K562 (cell line): ENCODE data around the gene NEDD1. TPM values are rescaled to one million over a fixed set of nuclear protein-coding genes. Genes with fewer than 3 reads are reported as not detected.
A peak's percentile ranks its signal among the peaks of the same experiment; 100 is the strongest.

Source experiments
- AFF1 ChIP-seq, 2 experiments: fragments of 450-650 bp; IDR thresholded peaks; 2 replicates each; pipeline ENCODE4 v1.6.1; 2018; ENCODE audit warnings: mild to moderate bottlenecking in 2 of 2, low read depth in 1 of 2; ENCODE audit not compliant: partially characterized antibody in 2 of 2
- ATF2 ChIP-seq: sonication (generic); formaldehyde crosslinking; IDR thresholded peaks from 2 replicates; pipeline ENCODE4 v1.8.1; 2022; ENCODE audit warnings: missing genetic modification reagents
- CREB1 ChIP-seq, 2 experiments: sonication (generic) in 1 of 2; formaldehyde crosslinking in 1 of 2; IDR thresholded peaks; 2 replicates each; pipeline versions ENCODE4 v1.6.1 to v1.8.0; 2012 to 2022; ENCODE audit warnings: inconsistent platforms in 1 of 2, mild to moderate bottlenecking in 1 of 2, missing genetic modification reagents in 1 of 2, moderate library complexity in 1 of 2
- MTA2 ChIP-seq: fragments of 450-650 bp; IDR thresholded peaks from 2 replicates; pipeline ENCODE4 v1.6.1; 2016; ENCODE audit warnings: low read depth
- NFRKB ChIP-seq: fragments of 450-650 bp; IDR thresholded peaks from 2 replicates; pipeline ENCODE4 v1.6.1; 2016; ENCODE audit warnings: low read depth
- REST ChIP-seq, 2 experiments: fragments of 450-650 bp; formaldehyde crosslinking in 1 of 2; IDR thresholded peaks; 2 replicates each; pipeline versions ENCODE4 v1.4.0 to v1.6.1; 2014 to 2020; ENCODE audit warnings: mild to moderate bottlenecking in 2 of 2, borderline replicate concordance in 1 of 2, low read depth in 1 of 2
- SMARCC2 ChIP-seq: fragments of 450-650 bp; IDR thresholded peaks from 2 replicates; pipeline ENCODE4 v1.6.1; 2017; ENCODE audit warnings: antibody characterized with exemption, moderate library complexity, mild to moderate bottlenecking, low read depth
- SUPT5H ChIP-seq: fragments of 450-650 bp; IDR thresholded peaks from 2 replicates; pipeline ENCODE4 v1.6.1; 2016
- TAF1 ChIP-seq: IDR thresholded peaks from 2 replicates; pipeline ENCODE4 v1.6.1; 2011; ENCODE audit warnings: mild to moderate bottlenecking, low read length, moderate library complexity; ENCODE audit not compliant: insufficient read depth, control insufficient read depth, severe bottlenecking; ENCODE audit errors: extremely low read depth
- USF1 ChIP-seq: sonication (generic); formaldehyde crosslinking; IDR thresholded peaks from 2 replicates; pipeline ENCODE4 v1.9.0; 2022; ENCODE audit warnings: mild to moderate bottlenecking, missing genetic modification reagents
- polyA plus RNA-seq, 8 experiments: library from polyadenylated mRNA; depleted of rRNA in 4 of 8; stranded (reverse) in 5 of 8; unstranded in 3 of 8; fragments of >200 nt; fragmentation: Nextera tagmentation in 2 of 8; fragmentation: Illumina TruSeq in 1 of 8; extraction: Ambion mirVana in 2 of 8; extraction: Trizol in 1 of 8; gene quantifications; 2 replicates each; pipeline versions ENCODE4 v1.2.1 to v1.2.3, GENCODE V29; 2011 to 2014; ENCODE audit warnings: inconsistent platforms in 1 of 8, missing spikeins in 1 of 8
- total RNA-seq, 7 experiments: library from RNA; depleted of rRNA in 6 of 7; stranded (reverse); fragments of >200 nt in 6 of 7; fragmentation: Illumina TruSeq in 2 of 7; extraction: Trizol in 2 of 7; gene quantifications; 2 replicates each; pipeline versions ENCODE4 v1.2.1 to v1.2.3, GENCODE V29; 2011 to 2021; ENCODE audit warnings: low replicate concordance in 1 of 7

Gene NEDD1
- total and polyA plus RNA-seq, 9 of the 15 experiments (the other 6 are each of a cell fraction or from before 2014, with no cell fraction given), result 7.5 to 29.3 (median 14.8) TPM

GRCh38 chr12:96988919-96989318 is 81.9 kb downstream of the NEDD1 start (continued):
- TF ChIP-seq ATF2 (CRISPR knock-in tag) (no peak), AFF1 (IDR thresholded peaks at IDR 0.05; ENCODE audit: low read depth in 1 of 2, partially characterized antibody in 2 of 2) (no peak), SUPT5H (no peak), CREB1 (IDR thresholded peaks at IDR 0.05) (no peak), CREB1 (CRISPR knock-in tag; IDR thresholded peaks at IDR 0.05) (no peak), MTA2 (0 out of 2 replicates have a peak, but pooled peaks have one; percentile 37), TAF1 (no peak), REST (IDR thresholded peaks at IDR 0.05; ENCODE audit: borderline replicate concordance) (no peak), REST (CRISPR knock-in tag; IDR thresholded peaks at IDR 0.05; ENCODE audit: low read depth) (no peak), SMARCC2 (no peak), USF1 (no peak), NFRKB (no peak)
